Endothelial cell of umbilical vein (primary cell): ENCODE data around the gene FBLIM1. TPM values are rescaled to one million over a fixed set of nuclear protein-coding genes. Genes with fewer than 3 reads are reported as not detected.
A peak's percentile ranks its signal among the peaks of the same experiment; 100 is the strongest.

Experiments used
- BruUV-seq: library from RNA; stranded (reverse); fragments of 400-500 nt; replicated peaks from 2 replicates; lab custom pipeline; 2021; lab: Mats Ljungman, UMichigan
- CTCF ChIA-PET: fragments of 300-600, 350-600 bp; sonication (Branson Sonifier 250); formaldehyde crosslinking; loops from one replicate; lab custom pipeline; 2021; ENCODE audit warnings: antibody characterized with exemption, inconsistent platforms; lab: Charles Lee
- POLR2A ChIA-PET: fragments of 300-600, 350-600 bp; sonication (Branson Sonifier 250); formaldehyde crosslinking; loops from one replicate; lab custom pipeline; 2021; ENCODE audit warnings: antibody characterized with exemption, inconsistent platforms; lab: Charles Lee
- DNase-seq: peaks from one replicate; pipeline ENCODE4 v3.0.0-alpha.2; 2011; ENCODE audit warnings: low read depth, low spot score
- FAIRE-seq: peaks from 2 replicates; lab custom pipeline; 2011; peaks lifted over from hg19 to GRCh38; lab: Jason Lieb, UNC
- H2AFZ ChIP-seq: 2 replicates; pipeline ENCODE4 v1.6.0; 2012; ENCODE audit warnings: low read depth, low read length, control low read depth, inconsistent platforms
- H3K27ac ChIP-seq: 2 replicates; pipeline ENCODE4 v1.5.1; 2011; ENCODE audit warnings: low read depth, mild to moderate bottlenecking, control low read depth, low read length, moderate library complexity; ENCODE audit not compliant: insufficient read depth
- H3K27me3 ChIP-seq, 2 experiments: 2 replicates each; pipeline versions ENCODE4 v1.6.0 to v1.6.1; 2011; ENCODE audit warnings: low read length in 2 of 2, mixed read lengths in 1 of 2; ENCODE audit not compliant: control insufficient read depth in 2 of 2, insufficient read depth in 2 of 2
- H3K36me3 ChIP-seq, 2 experiments: 2 replicates in 1 of 2; 3 replicates in 1 of 2; pipeline ENCODE4 v1.5.1; 2011; ENCODE audit warnings: low read length in 2 of 2, mild to moderate bottlenecking in 1 of 2, moderate library complexity in 1 of 2; ENCODE audit not compliant: control insufficient read depth in 2 of 2, insufficient read depth in 2 of 2; ENCODE audit errors: extremely low read depth in 1 of 2
- H3K4me1 ChIP-seq: 3 replicates; pipeline ENCODE4 v1.5.1; 2011; ENCODE audit warnings: mild to moderate bottlenecking, low read length; ENCODE audit not compliant: control insufficient read depth, insufficient read depth; ENCODE audit errors: extremely low read depth
- H3K4me2 ChIP-seq: 2 replicates; pipeline ENCODE4 v1.6.1; 2011; ENCODE audit warnings: low read length, control low read depth, mixed read lengths; ENCODE audit not compliant: insufficient read depth
- H3K4me3 ChIP-seq, 3 experiments: fragments of 200-600 bp in 1 of 3; sonication (generic), shearing (Covaris generic) in 1 of 3; replicated peaks in 1 of 3; 2 replicates each; pipeline ENCODE4 v1.5.1; 2011 to 2016; ENCODE audit warnings: control low read depth in 3 of 3, low read length in 3 of 3, mild to moderate bottlenecking in 2 of 3, inconsistent platforms in 1 of 3, low read depth in 1 of 3, moderate library complexity in 1 of 3; ENCODE audit not compliant: insufficient read depth in 1 of 3
- H3K79me2 ChIP-seq: 2 replicates; pipeline ENCODE4 v1.6.0; 2012; ENCODE audit warnings: low read length, inconsistent platforms; ENCODE audit not compliant: control insufficient read depth, insufficient read depth
- H3K9ac ChIP-seq: replicated peaks from 2 replicates; pipeline ENCODE3; 2011; ENCODE audit warnings: low read length, control low read depth; ENCODE audit not compliant: insufficient read depth; ENCODE audit errors: extremely low read depth
- H3K9me1 ChIP-seq: replicated peaks from 3 replicates; pipeline ENCODE4 v1.6.0; 2011; ENCODE audit warnings: mild to moderate bottlenecking, low read length; ENCODE audit not compliant: control insufficient read depth, insufficient read depth; ENCODE audit errors: extremely low read depth
- H3K9me3 ChIP-seq: replicated peaks from 2 replicates; pipeline ENCODE4 v1.5.1; 2012; ENCODE audit warnings: low read length, inconsistent platforms; ENCODE audit not compliant: control insufficient read depth, insufficient read depth
- H4K20me1 ChIP-seq: replicated peaks from 2 replicates; pipeline ENCODE3; 2011; ENCODE audit warnings: mild to moderate bottlenecking, low read length; ENCODE audit not compliant: control insufficient read depth, insufficient read depth; ENCODE audit errors: extremely low read depth
- CTCF ChIP-seq, 2 donors: IDR thresholded peaks; 1 replicate in 1 of 2; 2 replicates in 1 of 2; pipeline ENCODE4 v1.5.1; 2011; ENCODE audit warnings: low read length in 2 of 2, mild to moderate bottlenecking in 2 of 2, moderate library complexity in 2 of 2, control low read depth in 1 of 2, inconsistent platforms in 1 of 2, low read depth in 1 of 2; ENCODE audit not compliant: insufficient read depth in 1 of 2; ENCODE audit errors: extremely low read depth in 1 of 2
- EZH2 ChIP-seq: IDR thresholded peaks from 2 replicates; pipeline ENCODE4 v1.6.1; 2012; ENCODE audit warnings: borderline replicate concordance, low read depth, mild to moderate bottlenecking, moderate library complexity, low read length, inconsistent platforms; ENCODE audit not compliant: severe bottlenecking
- MYC ChIP-seq: IDR thresholded peaks from one replicate; pipeline ENCODE4 v1.6.1; 2011; ENCODE audit warnings: mild to moderate bottlenecking, low read depth, low read length
- POLR2A ChIP-seq: IDR thresholded peaks from 2 replicates; pipeline ENCODE4 v1.6.1; 2012; ENCODE audit warnings: low read depth, mild to moderate bottlenecking, control low read depth, low read length
- POLR2AphosphoS5 ChIP-seq: IDR thresholded peaks from 2 replicates; pipeline ENCODE4 v1.6.1; 2012; ENCODE audit warnings: low read depth, mild to moderate bottlenecking, control low read depth, low read length, moderate library complexity; ENCODE audit not compliant: insufficient read depth
- dilution Hi-C: fragments of 300-500 bp; cut with MboI; formaldehyde crosslinking; loops from one replicate; pipeline ENCODE4 v1.15.0; 2019; ENCODE audit warnings: low sequenced_read_pairs; ENCODE audit not compliant: extremely low pct_ligation_motif_present
- intact Hi-C: fragments of 100-400 bp; cut with micrococcal nuclease; formaldehyde crosslinking; loops from one replicate; pipeline ENCODE4 v1.10.0; 2022
- polyA plus RNA-seq, 4 experiments: library from polyadenylated mRNA; depleted of rRNA in 3 of 4; stranded (reverse) in 3 of 4; unstranded in 1 of 4; fragments of >200 nt; gene quantifications; 2 replicates each; pipeline versions ENCODE4 v1.2.1 to v1.2.3, GENCODE V29; 2011 to 2012; ENCODE audit warnings: missing spikeins in 1 of 4
- total RNA-seq: library from RNA; stranded (reverse); gene quantifications from 2 replicates; pipeline ENCODE4 v1.2.3, GENCODE V29; 2021
- TF ChIP-seq, protein P1 (sequence below): IDR thresholded peaks from 2 replicates; pipeline ENCODE4 v1.6.1; 2011; ENCODE audit not compliant: insufficient read depth, insufficient read length

The FBLIM1 gene
- total and polyA plus RNA-seq, 2 donors (not counting 3 experiments of a cell fraction or from before 2014, with no cell fraction given) = 363 to 414 TPM

- intact Hi-C loops (loop anchor here (10.0 kb wide), 1 partner anchor 423 kb away; no protein-coding TSS in a partner anchor), dilution Hi-C loops (no loop called here)
- H2AFZ ChIP-seq = no peak overlapping the region
- POLR2A ChIA-PET = interaction anchor here (0.6 to 1.2 kb wide), 2 partner anchors 12 to 13 kb away, joined by 3 read pairs; no protein-coding TSS in a partner anchor
- peaks cover 35% of the 10 kb centered on the region for H3K4me1 ChIP-seq
- H3K9me1 ChIP-seq = no peaks in the 10 kb centered on the region
- FAIRE-seq (peak; percentile 56), DNase-seq (no peak)
- H3K36me3 ChIP-seq = no peaks in the 10 kb centered on the region
- H3K79me2 ChIP-seq = peaks cover 23% of the 10 kb centered on the region
- H3K9ac ChIP-seq = peak overlapping the region; percentile 31
- TF ChIP-seq POLR2A = no peak
- TF ChIP-seq, protein P1, sequence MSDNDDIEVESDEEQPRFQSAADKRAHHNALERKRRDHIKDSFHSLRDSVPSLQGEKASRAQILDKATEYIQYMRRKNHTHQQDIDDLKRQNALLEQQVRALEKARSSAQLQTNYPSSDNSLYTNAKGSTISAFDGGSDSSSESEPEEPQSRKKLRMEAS = no peak
- TF ChIP-seq EZH2 = no peak
- no peak for TF ChIP-seq CTCF (IDR thresholded peaks at IDR 0.05; ENCODE audit: extremely low read depth in 1 of 2, insufficient read depth in 1 of 2, low read depth in 1 of 2, low read length in 2 of 2)
- TF ChIP-seq POLR2AphosphoS5 = no peak
- no peak for TF ChIP-seq MYC
- H3K27ac ChIP-seq = peak overlapping the region; percentile 6
- H4K20me1 ChIP-seq = no peaks in the 10 kb centered on the region
- H3K9me3 ChIP-seq = no peaks in the 10 kb centered on the region
- H3K4me3 ChIP-seq = peak overlapping the region in 1 of 3 experiments; percentile 26
- CTCF ChIA-PET = interaction anchor here (1.2 to 3.5 kb wide), 3 partner anchors 12 to 36 kb away, joined by 3 to 17 read pairs (median 3); partner anchors contain the start of gene FBLIM1
- H3K27me3 ChIP-seq = no peaks in the 10 kb centered on the region
- BruUV-seq = no TSS peak
- peak overlapping the region; percentile 78 for H3K4me2 ChIP-seq
Measured at GRCh38 chr1:15747378-15747777, 11.2 kb upstream of the FBLIM1 start.
